HG02943 (cell line): ENCODE results near the gene STXBP6.

ENCODE experiments used
- ATAC-seq: cut with Tn5 transposase; IDR thresholded peaks from one replicate; pipeline ENCODE4 v1.9.1; 2021; ENCODE audit warnings: mild to moderate bottlenecking, low read depth, moderate library complexity; ENCODE audit not compliant: unreplicated experiment

STXBP6 gene

DNA sequence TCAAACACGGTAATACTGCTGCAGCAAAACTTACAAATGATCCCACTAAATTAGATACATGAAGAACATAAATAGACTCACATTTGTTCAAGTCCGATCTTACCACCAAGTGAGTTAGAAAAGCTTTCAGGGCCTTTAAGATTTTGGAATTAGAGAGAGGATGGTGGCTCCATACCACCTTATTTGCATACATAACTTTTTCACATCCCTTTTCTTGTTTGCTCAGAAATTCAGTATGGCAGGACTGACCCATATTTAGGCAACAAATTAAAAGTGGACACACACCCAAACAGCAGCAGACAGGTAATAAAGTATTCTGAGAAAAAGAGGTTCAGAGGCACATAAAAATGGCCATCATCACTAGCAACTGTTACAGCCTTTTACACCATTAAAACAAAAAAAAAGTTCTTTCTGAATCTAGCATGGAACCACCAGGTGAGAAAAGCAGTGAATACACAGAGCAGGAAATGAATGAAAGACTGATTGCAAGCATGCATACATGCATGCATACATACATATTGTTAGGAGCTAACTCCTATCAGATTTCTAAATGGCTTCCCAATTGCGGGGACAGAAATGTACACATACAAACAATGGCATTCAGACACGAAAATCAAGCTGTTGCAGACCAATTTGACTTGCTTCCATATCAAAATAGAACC is 23.3 kb downstream of the STXBP6 start:
- peak; percentile 79 for ATAC-seq

DNA sequence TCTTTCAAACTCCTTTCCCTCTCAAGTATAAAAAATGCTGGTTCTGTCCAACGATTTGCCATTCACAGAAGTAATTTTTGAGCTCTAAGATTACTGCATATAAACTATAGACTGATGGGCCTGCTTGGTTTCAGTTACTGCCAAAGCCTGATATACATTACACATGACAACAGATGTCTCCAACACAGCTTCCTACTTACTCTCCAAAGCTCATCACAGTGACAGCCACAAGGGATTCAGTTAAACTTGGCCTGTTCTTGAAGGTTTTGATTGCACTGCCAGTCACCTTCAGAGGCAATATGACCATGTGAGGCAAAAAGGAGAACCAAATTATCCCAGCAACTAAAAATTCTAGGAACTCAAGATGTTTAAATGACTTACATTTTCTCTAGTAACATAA is 30.1 kb downstream of the STXBP6 start:
- ATAC-seq, result no peak

GRCh38 chr14:25017562-25017961 is 32.4 kb downstream of the STXBP6 start:
- no peak for ATAC-seq

DNA sequence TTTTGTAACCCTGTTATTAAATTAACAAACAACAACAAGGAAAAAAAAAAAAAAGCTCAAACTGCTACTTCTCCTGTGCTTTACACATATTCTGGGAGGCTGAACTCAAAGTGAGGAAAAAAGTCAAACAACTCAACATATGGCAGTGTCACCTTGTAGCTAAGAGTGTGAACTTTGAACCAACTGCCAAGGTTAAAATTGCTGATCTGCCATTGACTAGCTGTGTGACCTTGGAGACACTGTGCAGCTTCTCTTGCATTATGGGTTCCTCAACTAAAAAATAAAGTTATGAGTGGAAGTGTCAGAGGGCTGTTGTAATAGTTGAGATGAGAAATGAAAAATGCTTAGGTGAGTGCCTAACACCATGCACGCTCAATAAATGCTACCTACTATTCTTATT is 34.2 kb downstream of the STXBP6 start:
- no peak for ATAC-seq

- no peak for ATAC-seq
Measured at GRCh38 chr14:25014440-25014839, 35.5 kb downstream of the STXBP6 start.

DNA sequence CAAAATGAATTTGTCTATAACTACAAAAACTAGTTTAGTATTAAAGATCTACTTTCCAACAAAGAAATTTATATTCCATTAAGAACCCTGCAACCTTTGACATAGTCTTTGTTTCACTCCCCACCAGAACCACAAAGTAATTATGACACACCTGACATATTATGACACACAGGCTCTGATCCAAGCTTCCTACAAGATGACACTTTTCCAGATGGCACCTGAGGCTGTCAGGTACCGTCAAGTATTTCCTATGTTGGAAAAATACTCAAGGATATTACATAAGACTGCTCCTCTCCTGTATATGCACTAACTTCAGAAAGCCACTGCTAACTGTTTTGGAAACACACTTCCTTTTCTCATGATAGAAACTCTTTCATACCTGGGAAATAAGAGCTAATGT is 38.9 kb downstream of the STXBP6 start:
- ATAC-seq, result no peak

DNA sequence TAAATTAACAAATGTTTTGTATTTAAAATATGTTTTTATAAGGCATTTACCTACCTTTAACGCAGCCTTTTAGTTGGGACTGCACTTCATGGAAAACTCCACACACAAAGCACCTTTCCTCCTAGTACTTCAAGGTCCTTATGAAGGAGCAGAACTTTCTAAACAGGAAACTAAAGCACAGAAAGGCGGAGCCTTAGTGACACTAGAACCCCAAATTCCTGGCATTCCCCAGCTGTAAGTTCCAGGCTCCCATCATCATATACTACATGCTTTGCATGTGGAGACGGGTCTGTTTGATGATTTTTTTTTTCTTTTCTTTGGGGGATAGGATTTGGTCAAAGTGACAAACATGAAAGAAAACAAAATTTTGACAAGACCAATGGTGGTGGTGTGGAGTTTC is 39.5 kb downstream of the STXBP6 start:
- ATAC-seq, result no peak

DNA sequence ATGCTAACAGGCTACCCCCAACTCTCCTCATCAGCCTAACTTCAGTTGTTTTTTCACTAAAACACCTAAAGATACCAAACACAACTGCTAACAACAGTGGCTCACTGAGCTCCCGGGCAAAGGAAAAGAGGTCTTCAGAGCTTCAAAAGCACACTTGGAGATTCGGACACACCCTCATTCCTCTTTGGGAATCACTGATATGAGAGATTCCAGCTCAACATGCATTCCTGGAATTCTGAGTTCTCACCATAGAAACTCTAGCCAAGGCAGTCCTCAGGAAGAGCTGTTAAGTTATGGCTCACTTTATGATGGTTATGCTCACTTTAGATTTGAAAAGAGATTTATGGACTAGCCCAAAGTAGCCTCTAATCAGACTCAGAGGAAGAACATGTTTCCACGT is 40.1 kb downstream of the STXBP6 start:
- no peak for ATAC-seq

- ATAC-seq, result no peak
Measured at GRCh38 chr14:25007832-25008231, 42.1 kb downstream of the STXBP6 start.

- ATAC-seq, result no peak
Measured at GRCh38 chr14:25006961-25007795, 42.8 kb downstream of the STXBP6 start.

DNA sequence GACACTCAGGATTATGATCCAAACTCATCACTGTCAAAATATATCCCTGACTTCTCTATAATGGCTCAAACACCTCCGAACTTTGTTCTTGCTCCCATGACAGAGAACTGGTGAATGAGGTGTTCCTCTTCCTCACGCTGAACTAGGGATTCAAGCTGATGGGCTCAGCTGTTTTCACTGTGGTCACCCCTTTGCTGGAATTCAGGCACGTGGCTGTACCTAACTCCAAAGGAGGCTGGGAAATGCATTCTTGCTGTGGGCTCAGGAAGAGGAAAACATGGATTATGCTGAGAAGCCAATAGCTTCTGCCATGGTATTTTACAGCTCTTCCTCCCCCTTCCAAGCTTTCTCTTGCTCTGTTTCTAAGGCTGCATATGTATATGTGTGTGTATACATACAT is 43.9 kb downstream of the STXBP6 start:
- ATAC-seq, result no peak

GRCh38 chr14:25004389-25004809 is 45.5 kb downstream of the STXBP6 start:
- no peak for ATAC-seq

DNA sequence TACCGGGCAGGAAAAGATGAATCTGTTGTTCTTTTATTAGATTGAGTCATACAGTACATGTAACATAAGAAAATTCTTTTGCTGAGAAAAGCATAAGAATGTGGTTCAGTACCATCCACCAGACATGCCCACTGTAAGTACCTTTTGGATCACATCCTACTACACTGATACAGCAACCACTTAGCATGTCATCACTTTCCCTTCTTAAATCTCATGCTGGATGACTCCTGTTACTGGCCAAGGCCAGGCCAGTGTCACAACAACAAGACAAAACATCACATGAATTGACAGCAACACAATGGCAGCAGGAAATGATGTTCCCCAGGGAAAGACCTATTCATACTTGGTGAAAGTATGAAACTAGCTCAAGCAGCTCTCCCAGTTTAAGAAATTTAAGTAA is 46.4 kb downstream of the STXBP6 start:
- ATAC-seq, result no peak

- ATAC-seq, result no peak
Measured at GRCh38 chr14:25001601-25002000, 48.3 kb downstream of the STXBP6 start.

DNA sequence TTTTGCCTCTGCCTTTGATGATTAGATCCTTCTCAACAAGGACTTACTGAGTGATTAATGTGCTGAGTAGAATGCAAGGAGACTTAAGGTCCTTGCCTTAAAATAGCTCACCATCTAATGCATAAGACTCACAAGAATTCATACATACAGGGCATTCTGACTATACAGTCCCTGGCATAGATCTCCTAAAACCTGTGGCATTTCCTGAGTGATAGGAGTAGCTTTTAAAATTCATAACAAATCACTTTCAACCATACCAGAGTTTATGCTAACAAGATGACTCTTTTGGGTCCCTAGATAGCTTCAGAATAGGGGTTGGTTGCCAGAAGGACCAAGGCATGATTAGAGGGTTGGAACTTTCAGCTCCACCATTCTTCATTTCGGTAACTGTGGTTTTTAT is 48.8 kb downstream of the STXBP6 start:
- ATAC-seq, result no peak

- ATAC-seq, result no peak
Measured at GRCh38 chr14:24999157-24999556, 50.8 kb downstream of the STXBP6 start.

GRCh38 chr14:24996930-24997725 is 52.8 kb downstream of the STXBP6 start:
- no peak for ATAC-seq

- ATAC-seq, result no peak
Measured at GRCh38 chr14:24995016-24995415, 54.9 kb downstream of the STXBP6 start.

GRCh38 chr14:24993631-24994030 is 56.3 kb downstream of the STXBP6 start:
- no peak for ATAC-seq

DNA sequence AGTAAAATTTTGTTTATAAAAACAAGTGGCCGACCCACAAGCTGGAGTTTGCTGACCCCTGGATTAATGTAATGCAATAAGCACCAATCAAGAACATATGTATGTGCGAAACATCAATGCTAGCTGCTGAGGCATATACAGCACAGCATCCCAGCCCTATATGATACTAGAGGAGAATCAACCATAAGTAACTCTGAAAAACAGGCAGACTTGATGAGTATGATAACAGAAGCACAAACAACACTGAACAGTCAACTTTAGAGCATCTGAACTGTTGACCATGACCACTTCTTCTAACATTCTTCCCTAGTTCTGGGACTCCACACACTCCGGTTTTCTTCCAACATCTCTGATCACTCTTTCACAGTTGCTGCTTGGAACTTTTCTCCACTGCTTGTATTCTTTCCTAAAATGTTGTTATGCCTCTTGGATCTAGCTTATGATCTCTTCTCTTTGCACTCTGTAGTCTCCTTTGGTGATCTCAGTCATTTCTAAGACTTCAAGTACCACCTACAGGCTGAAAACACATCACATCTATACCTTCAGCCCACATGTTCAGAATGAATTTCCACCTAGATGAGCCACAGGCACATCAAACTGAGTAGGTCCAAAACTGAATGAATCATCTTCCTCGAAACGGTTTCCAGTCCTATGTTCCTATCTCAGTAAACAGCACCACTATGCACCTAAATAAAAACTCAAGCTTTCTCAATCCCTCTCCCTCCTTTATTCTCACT is 57.2 kb downstream of the STXBP6 start:
- ATAC-seq, result no peak

GRCh38 chr14:24991821-24992220 is 58.1 kb downstream of the STXBP6 start:
- ATAC-seq, result no peak
